Tibial nerve (tissue), 4 donors: ENCODE results near the gene LAIR2.

Experiments used
- CTCF ChIP-seq, 5 experiments: fragments of 200-600 bp in 3 of 5; fragments of 450-650 bp in 2 of 5; sonication (generic) in 3 of 5; IDR thresholded peaks; one replicate each; pipeline ENCODE4 v1.5.1; 2016 to 2019; ENCODE audit warnings: antibody characterized with exemption in 5 of 5, mild to moderate bottlenecking in 3 of 5, moderate library complexity in 2 of 5
- EP300 ChIP-seq, 2 donors: sonication (generic); formaldehyde crosslinking; IDR thresholded peaks; one replicate each; pipeline ENCODE4 v1.6.1; 2017; ENCODE audit warnings: antibody characterized with exemption in 2 of 2, mild to moderate bottlenecking in 1 of 2
- POLR2A ChIP-seq, 2 donors: fragments of 450-650 bp; IDR thresholded peaks; one replicate each; pipeline ENCODE4 v1.6.1; 2017; ENCODE audit warnings: antibody characterized with exemption in 2 of 2, mild to moderate bottlenecking in 2 of 2, moderate library complexity in 2 of 2

- no peak for TF ChIP-seq POLR2A (IDR thresholded peaks at IDR 0.05)
- no peak for TF ChIP-seq CTCF (IDR thresholded peaks at IDR 0.05)
- TF ChIP-seq EP300 (IDR thresholded peaks at IDR 0.05): no peak
Observed at GRCh38 chr19:54530866-54531265, 28.2 kb downstream of the LAIR2 start.
